Pulmonary artery endothelial cell (primary cell): ENCODE data around the gene SDR39U1. TPM values are rescaled to one million over a fixed set of nuclear protein-coding genes. Genes with fewer than 3 reads are reported as not detected.

Source experiments
- DNase-seq: peaks from one replicate; pipeline ENCODE4 v3.0.0-alpha.2; 2011; ENCODE audit warnings: low read depth, low spot score
- total RNA-seq: library from RNA; depleted of rRNA; stranded (reverse); fragments of >200 nt; gene quantifications from 2 replicates; pipeline ENCODE4 v1.2.3, GENCODE V29; 2014

The SDR39U1 gene
- total RNA-seq, 1 donor from 2014 or later, result 10.4 TPM

- DNase-seq, result no peak
These were observed 583 bp upstream of the SDR39U1 start for GRCh38 chr14:24443053-24443665.

GRCh38 chr14:24441904-24442239 lies 704 bp downstream of the SDR39U1 start:
- no peak for DNase-seq

DNA sequence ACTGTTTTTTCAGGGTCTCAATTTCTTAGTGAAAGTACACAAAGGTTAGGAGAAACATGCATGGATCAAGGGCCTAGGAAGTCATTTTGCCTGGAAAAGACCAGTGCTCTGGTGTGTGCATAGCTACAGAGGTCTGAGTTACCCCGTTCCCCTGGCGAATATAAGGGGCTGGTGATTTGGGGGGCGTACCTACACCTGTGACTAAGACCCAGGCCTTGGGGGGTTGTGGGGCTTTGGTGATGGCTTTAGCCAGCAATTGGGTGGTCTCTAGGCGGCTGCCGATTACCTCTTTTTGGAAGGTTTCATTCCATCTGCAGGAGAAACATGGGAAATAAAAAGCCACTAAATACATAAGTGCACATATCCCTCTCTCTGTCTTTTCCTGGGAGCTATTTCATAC lies 1.1 kb downstream of the SDR39U1 start:
- no peak for DNase-seq

GRCh38 chr14:24440606-24441399 lies 1.8 kb downstream of the SDR39U1 start:
- DNase-seq, result no peak

GRCh38 chr14:24439830-24440605 lies 2.6 kb downstream of the SDR39U1 start:
- no peak for DNase-seq

DNA sequence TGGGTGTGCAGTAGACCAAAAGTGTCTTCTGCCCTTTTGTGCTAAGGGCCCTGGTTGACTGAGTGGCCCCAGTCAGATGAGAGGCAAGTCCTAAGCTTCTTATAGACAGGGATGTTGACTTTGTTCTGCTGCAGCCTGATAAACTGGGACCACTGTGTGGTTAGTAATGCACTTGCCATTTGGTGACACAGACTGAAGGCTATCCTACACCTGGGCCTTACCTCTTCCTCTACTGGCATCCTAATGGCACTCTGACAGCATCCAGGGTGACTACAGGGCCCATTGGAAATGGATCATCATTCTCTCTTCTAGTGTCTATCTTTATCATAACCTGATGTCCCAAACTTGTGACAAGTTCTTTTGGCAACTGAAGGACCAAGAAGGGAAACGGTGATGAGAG lies 3.3 kb downstream of the SDR39U1 start:
- no peak for DNase-seq

DNA sequence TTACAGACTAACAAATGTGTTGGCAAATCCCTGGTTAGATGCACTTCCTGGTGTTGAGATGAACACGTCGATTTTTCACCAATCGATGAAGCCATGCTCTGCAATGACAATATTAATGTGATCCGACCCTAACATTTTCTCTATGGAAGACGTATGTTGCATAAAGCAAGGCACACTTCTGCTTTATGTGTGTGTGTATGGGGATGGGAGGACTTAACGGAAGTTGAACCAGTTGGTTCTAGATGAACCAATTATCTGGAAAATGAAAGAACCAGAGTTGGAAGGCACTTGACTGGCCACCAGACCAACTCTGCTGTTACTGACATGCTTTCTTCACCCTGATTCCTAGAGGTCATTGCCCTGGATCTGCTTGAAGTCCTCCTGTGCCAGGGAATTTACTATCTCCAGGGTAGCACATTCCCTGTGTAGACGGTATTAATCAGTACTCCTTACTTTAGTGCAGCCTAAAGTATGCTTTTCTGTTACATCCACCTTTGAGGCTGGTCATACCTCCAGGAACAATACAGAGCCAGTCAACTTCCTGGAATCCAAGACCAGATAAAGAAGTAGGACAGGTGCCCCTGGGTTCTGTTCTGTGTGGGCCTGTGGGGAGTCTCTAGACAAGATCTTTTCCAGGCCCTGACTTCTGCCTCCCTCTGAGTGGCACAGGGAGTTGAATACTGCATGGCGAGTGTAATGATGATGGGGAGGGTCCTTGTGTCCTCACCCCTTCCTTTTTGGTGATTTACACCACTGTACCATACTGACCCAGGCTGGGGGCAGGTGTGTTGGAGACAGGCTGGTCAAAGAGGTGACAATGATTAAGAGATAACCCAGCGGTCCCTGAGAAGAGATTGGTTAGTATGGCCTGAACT lies 4.1 kb downstream of the SDR39U1 start:
- no peak for DNase-seq

GRCh38 chr14:24437736-24438067 lies 4.9 kb downstream of the SDR39U1 start:
- DNase-seq, result no peak

DNA sequence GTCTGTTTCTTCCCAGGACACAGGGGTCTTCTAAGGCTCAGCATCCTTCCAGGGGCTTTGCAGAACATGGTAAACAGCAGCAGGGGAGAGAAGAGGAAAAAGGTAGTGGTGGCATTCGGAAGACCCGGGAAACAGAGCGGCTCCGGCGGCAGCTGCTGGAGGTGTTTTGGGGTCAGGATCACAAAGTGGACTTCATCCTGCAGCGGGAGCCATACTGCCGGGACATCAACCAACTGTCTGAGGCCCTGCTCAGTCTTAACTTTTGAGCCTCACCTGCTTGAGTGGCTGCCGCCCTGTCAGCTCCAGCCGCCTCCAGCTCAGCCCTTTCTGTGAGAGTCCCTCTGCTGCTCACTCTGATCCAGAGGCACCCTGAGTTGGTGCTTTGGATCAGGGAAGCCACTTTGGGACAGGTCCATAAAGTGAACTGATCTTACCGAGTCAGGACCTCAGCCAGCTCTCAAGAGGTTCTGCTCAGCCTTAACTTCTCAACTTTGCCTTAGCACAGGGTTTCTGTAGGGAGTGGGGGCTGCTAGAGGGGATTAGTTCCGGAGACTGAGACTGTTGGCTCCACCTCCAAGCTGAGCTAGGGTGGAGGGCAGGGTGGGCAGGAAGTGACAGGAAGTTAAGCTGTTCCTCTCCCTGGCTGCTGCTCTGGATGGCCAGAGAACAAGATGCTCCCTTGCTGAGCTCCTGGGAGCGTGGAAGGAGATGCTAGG lies 5.4 kb downstream of the SDR39U1 start:
- no peak for DNase-seq

GRCh38 chr14:24436355-24437019 lies 6.1 kb downstream of the SDR39U1 start:
- peak; percentile 93 for DNase-seq

DNA sequence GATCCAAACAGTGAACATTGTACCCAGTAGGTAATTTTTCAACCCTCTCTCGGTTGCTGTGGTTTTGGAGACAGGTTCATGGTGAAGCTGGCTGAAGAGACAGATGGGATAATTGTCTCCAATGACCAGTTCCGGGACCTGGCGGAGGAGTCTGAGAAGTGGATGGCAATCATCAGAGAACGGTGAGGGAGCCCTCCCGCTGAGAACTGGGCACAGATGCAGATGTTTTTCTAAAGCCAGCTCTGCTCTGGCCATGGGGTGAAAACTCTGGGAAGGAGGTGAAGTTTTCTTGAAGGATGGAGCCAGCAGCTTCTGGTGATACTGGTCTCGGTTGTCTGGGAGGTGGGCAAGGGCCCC lies 6.6 kb downstream of the SDR39U1 start:
- no peak for DNase-seq

DNA sequence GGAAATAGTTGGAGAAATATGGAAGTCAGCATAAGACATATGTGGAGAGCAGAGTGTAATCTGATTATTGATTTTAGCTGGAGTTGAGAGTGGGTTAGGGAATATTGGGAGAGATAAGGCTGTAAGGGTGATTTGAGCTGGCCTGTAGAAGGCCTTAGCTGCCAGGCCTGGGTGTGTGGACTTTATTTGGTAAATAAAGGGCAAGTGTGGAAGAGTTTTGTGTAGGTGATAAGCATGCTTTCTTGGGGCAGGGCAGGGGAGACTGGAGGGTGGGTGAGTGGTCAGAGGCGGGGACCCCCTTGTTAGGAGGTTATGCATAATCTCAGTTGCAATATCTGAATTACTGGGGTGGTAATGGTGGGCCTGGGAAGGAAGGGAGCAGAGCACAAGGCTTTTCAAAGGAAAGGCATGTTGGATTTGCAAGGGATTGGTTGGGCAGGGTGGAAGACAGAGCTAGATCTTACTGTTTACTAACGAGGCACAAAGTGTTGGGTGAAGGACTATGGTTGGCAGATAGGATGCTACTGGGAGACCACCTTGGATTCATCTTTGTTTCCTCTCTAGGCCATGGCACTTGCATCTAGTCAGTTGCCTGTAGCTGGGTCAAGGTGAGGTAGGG lies 7.3 kb downstream of the SDR39U1 start:
- DNase-seq, result no peak

DNA sequence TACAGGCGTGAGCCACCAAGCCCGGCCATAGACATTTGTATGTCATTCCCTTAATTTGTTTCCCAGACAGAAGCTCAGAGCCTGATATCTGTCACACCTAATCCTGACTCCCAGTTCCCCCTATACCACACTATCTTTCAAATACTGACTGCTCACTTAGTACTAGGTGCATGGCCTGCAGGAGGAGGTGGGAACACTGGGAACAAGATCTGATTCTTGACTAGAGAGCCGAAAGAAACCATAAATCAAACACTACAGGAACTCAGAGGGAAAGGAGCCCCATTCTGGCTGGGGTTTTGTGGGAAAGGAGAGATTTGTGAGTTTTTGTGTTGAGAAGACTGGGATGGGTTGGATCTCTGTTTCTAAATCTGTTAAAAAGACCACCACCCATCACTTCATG lies 7.9 kb downstream of the SDR39U1 start:
- DNase-seq, result no peak

DNA sequence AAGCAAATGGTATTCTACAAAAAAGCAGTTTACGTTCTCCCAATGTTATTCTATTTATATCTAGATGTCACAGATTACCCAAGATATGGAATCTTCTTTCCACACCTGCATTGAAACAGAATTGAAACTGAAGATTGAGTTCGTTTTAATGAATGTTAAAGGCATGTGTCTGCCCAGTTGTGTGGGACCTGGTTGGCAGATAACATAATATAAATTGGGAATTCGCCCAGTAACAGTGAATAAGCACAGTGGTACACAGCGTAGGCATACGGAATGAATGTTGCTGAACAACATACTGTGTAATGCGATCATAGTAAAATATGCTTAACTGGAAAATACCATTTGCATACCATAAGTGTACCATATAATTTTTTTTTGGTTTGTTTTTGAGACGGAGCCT lies 8.5 kb downstream of the SDR39U1 start:
- no peak for DNase-seq

GRCh38 chr14:24432259-24433131 lies 10.1 kb downstream of the SDR39U1 start:
- no peak for DNase-seq

GRCh38 chr14:24431569-24432258 lies 10.9 kb downstream of the SDR39U1 start:
- peak; percentile 90 for DNase-seq

DNA sequence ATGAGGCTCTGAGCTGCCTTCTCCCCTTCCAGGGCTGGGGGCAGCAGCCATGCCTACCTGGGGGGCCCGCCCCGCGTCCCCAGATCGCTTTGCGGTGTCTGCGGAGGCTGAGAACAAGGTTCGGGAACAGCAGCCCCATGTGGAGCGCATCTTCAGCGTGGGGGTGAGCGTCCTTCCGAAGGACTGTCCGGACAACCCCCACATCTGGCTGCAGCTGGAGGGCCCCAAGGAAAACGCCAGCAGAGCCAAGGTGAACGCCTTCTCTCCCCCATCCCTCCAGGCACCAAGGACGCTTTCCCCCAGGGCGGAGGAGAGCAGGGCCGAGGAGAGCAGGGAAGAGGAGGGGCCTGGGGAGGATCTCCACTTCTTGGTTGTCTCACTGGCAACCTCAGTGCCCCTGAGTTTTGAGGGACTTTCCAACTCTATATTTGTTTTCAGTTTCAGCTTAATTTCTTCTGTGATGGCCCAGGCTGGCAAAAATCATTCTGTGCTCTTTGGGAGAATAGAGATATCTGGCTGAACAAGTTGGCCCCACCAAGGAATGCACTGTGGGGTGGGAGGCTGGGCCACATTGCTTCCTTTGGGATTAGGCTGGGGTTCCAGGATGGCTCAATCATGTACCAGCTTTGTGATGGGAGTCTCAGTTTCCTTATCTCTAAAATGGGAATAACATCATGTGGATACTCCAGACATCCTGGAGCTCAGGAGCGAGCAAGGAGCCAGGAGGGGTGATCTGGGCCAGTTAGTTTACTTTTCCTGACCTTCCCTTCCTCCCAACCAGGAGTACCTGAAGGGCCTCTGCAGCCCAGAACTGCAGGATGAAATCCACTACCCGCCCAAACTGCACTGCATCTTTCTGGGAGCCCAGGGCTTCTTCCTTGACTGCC lies 11.7 kb downstream of the SDR39U1 start:
- DNase-seq, result no peak
